HG02970 (cell line): Measurements from ENCODE around the gene NOL7.

Source experiments
- ATAC-seq: cut with Tn5 transposase; IDR thresholded peaks from one replicate; pipeline ENCODE4 v1.9.1; 2021; ENCODE audit warnings: mild to moderate bottlenecking, moderate library complexity, moderate number of reproducible peaks; ENCODE audit not compliant: unreplicated experiment, low FRiP score

Gene NOL7

GRCh38 chr6:13648850-13649249 is 33.7 kb downstream of the NOL7 start:
- ATAC-seq, result no peak

GRCh38 chr6:13649393-13649792 is 34.3 kb downstream of the NOL7 start:
- no peak for ATAC-seq

- ATAC-seq, result no peak
Measured at GRCh38 chr6:13653296-13653695, 38.2 kb downstream of the NOL7 start.

- no peak for ATAC-seq
Measured at GRCh38 chr6:13654496-13654895, 39.4 kb downstream of the NOL7 start.

- ATAC-seq, result no peak
Measured at GRCh38 chr6:13655700-13656099, 40.6 kb downstream of the NOL7 start.

- ATAC-seq, result no peak
Measured at GRCh38 chr6:13660273-13660672, 45.1 kb downstream of the NOL7 start.

GRCh38 chr6:13660893-13661292 is 45.8 kb downstream of the NOL7 start:
- ATAC-seq, result no peak

GRCh38 chr6:13661647-13662046 is 46.5 kb downstream of the NOL7 start:
- no peak for ATAC-seq

GRCh38 chr6:13662651-13663334 is 47.7 kb downstream of the NOL7 start:
- no peak for ATAC-seq

- no peak for ATAC-seq
Measured at GRCh38 chr6:13663986-13664385, 48.9 kb downstream of the NOL7 start.

GRCh38 chr6:13664703-13665352 is 49.7 kb downstream of the NOL7 start:
- ATAC-seq, result no peak

- ATAC-seq, result no peak
Measured at GRCh38 chr6:13666194-13667105, 51.3 kb downstream of the NOL7 start.

GRCh38 chr6:13667655-13668054 is 52.5 kb downstream of the NOL7 start:
- no peak for ATAC-seq

GRCh38 chr6:13668291-13668928 is 53.3 kb downstream of the NOL7 start:
- ATAC-seq, result no peak

GRCh38 chr6:13669476-13669875 is 54.3 kb downstream of the NOL7 start:
- ATAC-seq, result no peak
